ENCODE results near the gene PTBP3. TPM values are rescaled to one million over a fixed set of nuclear protein-coding genes. Genes with fewer than 3 reads are reported as not detected.

The PTBP3 gene
- total RNA-seq, 2 donors from 2014 or later = 83.3 to 94.8 TPM

- Histone ChIP-seq H3K4me1 (ENCODE audit: control insufficient read depth, insufficient read depth, low read length) (no peaks in the 10 kb centered on the region), H3K27ac (ENCODE audit: low read depth, low read length) (no peak overlapping the region), H3K36me3 (ENCODE audit: control insufficient read depth, insufficient read depth, low read length) (peaks cover 37% of the 10 kb centered on the region), H3K4me3 (ENCODE audit: low read length) (no peak overlapping the region), H3K9ac (ENCODE audit: extremely low read depth, low read length, poor library complexity, severe bottlenecking) (no peak overlapping the region), H3K27me3 (ENCODE audit: control insufficient read depth, insufficient read depth, low read length, poor library complexity, severe bottlenecking) (no peaks in the 10 kb centered on the region), H3K9me3 (ENCODE audit: control insufficient read depth, low read length) (no peaks in the 10 kb centered on the region)
- H3K27ac Mint-ChIP-seq = no peak overlapping the region
- no peaks in the 10 kb centered on the region for H3K9me3 Mint-ChIP-seq
- H3K27me3 Mint-ChIP-seq (ENCODE audit: insufficient read depth) = no peaks in the 10 kb centered on the region
- 100% methylated on average over 2 to 4 of the region's 4 CpGs for WGBS, 2 experiments (ENCODE audit: insufficient coverage in 1 of 2, insufficient read length in 1 of 2)
- H3K36me3 Mint-ChIP-seq (ENCODE audit: low read depth) = peaks cover 16% of the 10 kb centered on the region
- peaks cover 7% of the 10 kb centered on the region for H3K4me1 Mint-ChIP-seq
- H3K4me3 Mint-ChIP-seq = no peak overlapping the region
- no peak for DNase-seq
- TF ChIP-seq, protein P1, sequence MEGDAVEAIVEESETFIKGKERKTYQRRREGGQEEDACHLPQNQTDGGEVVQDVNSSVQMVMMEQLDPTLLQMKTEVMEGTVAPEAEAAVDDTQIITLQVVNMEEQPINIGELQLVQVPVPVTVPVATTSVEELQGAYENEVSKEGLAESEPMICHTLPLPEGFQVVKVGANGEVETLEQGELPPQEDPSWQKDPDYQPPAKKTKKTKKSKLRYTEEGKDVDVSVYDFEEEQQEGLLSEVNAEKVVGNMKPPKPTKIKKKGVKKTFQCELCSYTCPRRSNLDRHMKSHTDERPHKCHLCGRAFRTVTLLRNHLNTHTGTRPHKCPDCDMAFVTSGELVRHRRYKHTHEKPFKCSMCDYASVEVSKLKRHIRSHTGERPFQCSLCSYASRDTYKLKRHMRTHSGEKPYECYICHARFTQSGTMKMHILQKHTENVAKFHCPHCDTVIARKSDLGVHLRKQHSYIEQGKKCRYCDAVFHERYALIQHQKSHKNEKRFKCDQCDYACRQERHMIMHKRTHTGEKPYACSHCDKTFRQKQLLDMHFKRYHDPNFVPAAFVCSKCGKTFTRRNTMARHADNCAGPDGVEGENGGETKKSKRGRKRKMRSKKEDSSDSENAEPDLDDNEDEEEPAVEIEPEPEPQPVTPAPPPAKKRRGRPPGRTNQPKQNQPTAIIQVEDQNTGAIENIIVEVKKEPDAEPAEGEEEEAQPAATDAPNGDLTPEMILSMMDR (conservative IDR thresholded peaks at IDR 0.05) = no peak
Measured at GRCh38 chr9:112234779-112235178, 98.6 kb downstream of the PTBP3 start.

DNA sequence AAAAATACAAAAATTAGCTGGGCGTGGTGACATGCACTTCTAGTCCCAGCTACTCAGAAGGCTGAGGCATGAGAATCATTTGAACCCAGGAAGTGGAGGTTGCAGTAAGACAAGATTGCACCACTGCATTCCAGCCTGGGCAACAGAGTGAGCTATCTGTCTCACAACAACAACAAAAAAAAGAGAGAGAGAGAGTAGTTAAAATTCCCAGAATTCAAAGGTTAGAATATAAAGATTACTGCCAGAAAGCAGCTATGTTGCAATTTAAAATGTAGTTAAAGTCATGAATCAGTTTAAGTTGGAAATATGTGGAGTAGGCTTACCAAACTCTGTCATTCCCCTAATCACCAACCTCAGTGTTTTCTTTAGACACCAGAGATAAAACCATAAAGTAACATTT is 99.7 kb downstream of the PTBP3 start:
- H3K4me1 Mint-ChIP-seq = peaks cover 7% of the 10 kb centered on the region
- TF ChIP-seq, protein P1 (conservative IDR thresholded peaks at IDR 0.05) = no peak
- DNase-seq = no peak
- Histone ChIP-seq H3K27me3 (ENCODE audit: control insufficient read depth, insufficient read depth, low read length, poor library complexity, severe bottlenecking) (no peaks in the 10 kb centered on the region), H3K4me3 (ENCODE audit: low read length) (no peak overlapping the region), H3K9me3 (ENCODE audit: control insufficient read depth, low read length) (no peaks in the 10 kb centered on the region), H3K9ac (ENCODE audit: extremely low read depth, low read length, poor library complexity, severe bottlenecking) (no peak overlapping the region), H3K4me1 (ENCODE audit: control insufficient read depth, insufficient read depth, low read length) (no peaks in the 10 kb centered on the region), H3K27ac (ENCODE audit: low read depth, low read length) (no peak overlapping the region), H3K36me3 (ENCODE audit: control insufficient read depth, insufficient read depth, low read length) (peaks cover 43% of the 10 kb centered on the region)
- WGBS, 2 experiments (ENCODE audit: insufficient coverage in 1 of 2, insufficient read length in 1 of 2) = 86 to 88% methylated on average over 1 of the region's 1 CpG
- no peak overlapping the region for H3K4me3 Mint-ChIP-seq
- peaks cover 20% of the 10 kb centered on the region for H3K36me3 Mint-ChIP-seq (ENCODE audit: low read depth)
- H3K27me3 Mint-ChIP-seq (ENCODE audit: insufficient read depth) = no peaks in the 10 kb centered on the region
- no peaks in the 10 kb centered on the region for H3K9me3 Mint-ChIP-seq
- H3K27ac Mint-ChIP-seq = no peak overlapping the region

DNA sequence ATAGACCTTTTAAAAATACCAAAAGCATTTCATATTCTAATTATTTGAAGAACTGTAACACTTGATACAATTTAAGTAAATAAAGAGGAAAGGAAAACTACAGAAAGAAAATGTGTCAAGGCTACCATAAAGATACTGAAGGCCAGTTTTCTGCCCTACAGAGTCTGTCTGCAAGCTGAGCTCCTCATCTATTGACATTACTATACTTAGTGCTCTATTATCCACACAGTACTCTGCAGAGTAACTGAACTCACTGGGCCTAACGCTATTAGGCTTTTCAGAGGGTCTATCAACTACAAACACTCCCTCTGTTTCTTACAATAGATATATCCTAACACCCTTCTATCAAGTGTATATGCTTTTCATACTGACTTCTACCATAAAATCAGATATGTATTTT is 101.2 kb downstream of the PTBP3 start:
- DNase-seq = no peak
- WGBS, 2 experiments (ENCODE audit: insufficient coverage in 1 of 2, insufficient read length in 1 of 2) = 80 to 92% methylated on average over 1 of the region's 1 CpG
- H3K27me3 Mint-ChIP-seq (ENCODE audit: insufficient read depth) = no peaks in the 10 kb centered on the region
- no peak overlapping the region for H3K4me3 Mint-ChIP-seq
- Histone ChIP-seq H3K36me3 (ENCODE audit: control insufficient read depth, insufficient read depth, low read length) (peaks cover 59% of the 10 kb centered on the region), H3K4me3 (ENCODE audit: low read length) (no peak overlapping the region), H3K27ac (ENCODE audit: low read depth, low read length) (no peak overlapping the region), H3K27me3 (ENCODE audit: control insufficient read depth, insufficient read depth, low read length, poor library complexity, severe bottlenecking) (no peaks in the 10 kb centered on the region), H3K9me3 (ENCODE audit: control insufficient read depth, low read length) (no peaks in the 10 kb centered on the region), H3K9ac (ENCODE audit: extremely low read depth, low read length, poor library complexity, severe bottlenecking) (no peak overlapping the region), H3K4me1 (ENCODE audit: control insufficient read depth, insufficient read depth, low read length) (no peaks in the 10 kb centered on the region)
- no peak overlapping the region for H3K27ac Mint-ChIP-seq
- H3K9me3 Mint-ChIP-seq = no peaks in the 10 kb centered on the region
- TF ChIP-seq, protein P1 (conservative IDR thresholded peaks at IDR 0.05) = no peak
- H3K36me3 Mint-ChIP-seq (ENCODE audit: low read depth) = peaks cover 26% of the 10 kb centered on the region
- H3K4me1 Mint-ChIP-seq = no peaks in the 10 kb centered on the region
